BJ (cell line): ENCODE data around the gene ORM1. TPM values are rescaled to one million over a fixed set of nuclear protein-coding genes. Genes with fewer than 3 reads are reported as not detected.

Experiments used
- CTCF ChIA-PET: fragments of 350-600 bp; formaldehyde crosslinking; extraction: SDS; loops from one replicate; lab custom pipeline; 2021; ENCODE audit warnings: antibody characterized with exemption, inconsistent platforms; lab: Yijun Ruan, JAX
- POLR2A ChIA-PET: fragments of 300-600 bp; sonication (Branson Sonifier 250); formaldehyde crosslinking; extraction: SDS; loops from one replicate; lab custom pipeline; 2021; ENCODE audit warnings: antibody characterized with exemption; lab: Charles Lee
- DNase-seq: peaks from one replicate; pipeline ENCODE4 v3.0.0-alpha.2; 2011; ENCODE audit warnings: low read depth
- H3K27me3 ChIP-seq: 2 replicates; pipeline ENCODE4 v1.6.0; 2011; ENCODE audit warnings: low read length; ENCODE audit not compliant: control insufficient read depth, insufficient read depth
- H3K36me3 ChIP-seq: 2 replicates; pipeline ENCODE4 v1.5.1; 2011; ENCODE audit warnings: low read length; ENCODE audit not compliant: control insufficient read depth, insufficient read depth
- H3K4me3 ChIP-seq: 2 replicates; pipeline ENCODE4 v1.5.1; 2011; ENCODE audit warnings: low read depth, mild to moderate bottlenecking, control low read depth, low read length
- CTCF ChIP-seq: IDR thresholded peaks from 2 replicates; pipeline ENCODE4 v1.5.1; 2011; ENCODE audit warnings: low read depth, mild to moderate bottlenecking, control low read depth, inconsistent platforms, low read length, moderate library complexity; ENCODE audit not compliant: insufficient read depth
- polyA plus RNA-seq: library from polyadenylated mRNA; depleted of rRNA; stranded (reverse); fragments of >200 nt; gene quantifications from 2 replicates; pipeline ENCODE4 v1.2.3, GENCODE V29; 2011

ORM1 gene
- polyA plus RNA-seq, 1 experiment = not detected

GRCh38 chr9:114302727-114303126 is 20.2 kb upstream of the ORM1 start:
- CTCF ChIA-PET = interaction anchor here (2.5 kb wide), 1 partner anchor 12 kb away, joined by 16 read pairs; no protein-coding TSS in a partner anchor
- no peak for TF ChIP-seq CTCF
- POLR2A ChIA-PET = no interaction called here
- no peak for DNase-seq
- H3K27me3 ChIP-seq = no peaks in the 10 kb centered on the region
- H3K36me3 ChIP-seq = peaks cover 34% of the 10 kb centered on the region
- no peak overlapping the region for H3K4me3 ChIP-seq

GRCh38 chr9:114303571-114303970 is 19.3 kb upstream of the ORM1 start:
- POLR2A ChIA-PET = no interaction called here
- no peak overlapping the region for H3K4me3 ChIP-seq
- CTCF ChIA-PET = interaction anchor here (1.4 to 2.5 kb wide), 3 partner anchors 8 to 176 kb away, joined by 4 to 16 read pairs (median 8); no protein-coding TSS in a partner anchor
- no peak for TF ChIP-seq CTCF
- no peak for DNase-seq
- H3K36me3 ChIP-seq = peaks cover 37% of the 10 kb centered on the region
- no peaks in the 10 kb centered on the region for H3K27me3 ChIP-seq

GRCh38 chr9:114303977-114304376 is 18.9 kb upstream of the ORM1 start:
- Histone ChIP-seq H3K36me3 (peaks cover 41% of the 10 kb centered on the region), H3K4me3 (no peak overlapping the region), H3K27me3 (no peaks in the 10 kb centered on the region)
- POLR2A ChIA-PET = interaction anchor here (0.6 kb wide), 1 partner anchor 165 kb away, joined by 3 read pairs; no protein-coding TSS in a partner anchor
- no peak for TF ChIP-seq CTCF
- CTCF ChIA-PET = interaction anchor here (0.8 to 2.5 kb wide), 4 partner anchors 9 to 181 kb away, joined by 3 to 16 read pairs (median 6); no protein-coding TSS in a partner anchor
- no peak for DNase-seq

GRCh38 chr9:114304416-114305188 is 18.3 kb upstream of the ORM1 start:
- DNase-seq = no peak
- no peak for TF ChIP-seq CTCF
- CTCF ChIA-PET = interaction anchor here (0.8 to 2.5 kb wide), 4 partner anchors 9 to 182 kb away, joined by 3 to 16 read pairs (median 6); no protein-coding TSS in a partner anchor
- Histone ChIP-seq H3K27me3 (no peaks in the 10 kb centered on the region), H3K36me3 (peaks cover 38% of the 10 kb centered on the region), H3K4me3 (no peak overlapping the region)
- POLR2A ChIA-PET = interaction anchor here (0.6 kb wide), 1 partner anchor 166 kb away, joined by 3 read pairs; no protein-coding TSS in a partner anchor

- no peak for DNase-seq
- CTCF ChIA-PET = interaction anchor here (1.0 to 1.2 kb wide), 4 partner anchors 12 to 233 kb away, joined by 3 read pairs; partner anchors contain the start of gene KIF12
- no peak for TF ChIP-seq CTCF
- Histone ChIP-seq H3K27me3 (no peaks in the 10 kb centered on the region), H3K4me3 (no peak overlapping the region), H3K36me3 (peaks cover 29% of the 10 kb centered on the region)
- POLR2A ChIA-PET = no interaction called here
These were observed 15.0 kb upstream of the ORM1 start for GRCh38 chr9:114307899-114308267.
